ENCODE measurements around the gene TRIM3. TPM values are rescaled to one million over a fixed set of nuclear protein-coding genes. Genes with fewer than 3 reads are reported as not detected.

Gene TRIM3
- total RNA-seq, 4 donors from 2014 or later, result 4.0 to 13.5 (median 7.0) TPM

DNA sequence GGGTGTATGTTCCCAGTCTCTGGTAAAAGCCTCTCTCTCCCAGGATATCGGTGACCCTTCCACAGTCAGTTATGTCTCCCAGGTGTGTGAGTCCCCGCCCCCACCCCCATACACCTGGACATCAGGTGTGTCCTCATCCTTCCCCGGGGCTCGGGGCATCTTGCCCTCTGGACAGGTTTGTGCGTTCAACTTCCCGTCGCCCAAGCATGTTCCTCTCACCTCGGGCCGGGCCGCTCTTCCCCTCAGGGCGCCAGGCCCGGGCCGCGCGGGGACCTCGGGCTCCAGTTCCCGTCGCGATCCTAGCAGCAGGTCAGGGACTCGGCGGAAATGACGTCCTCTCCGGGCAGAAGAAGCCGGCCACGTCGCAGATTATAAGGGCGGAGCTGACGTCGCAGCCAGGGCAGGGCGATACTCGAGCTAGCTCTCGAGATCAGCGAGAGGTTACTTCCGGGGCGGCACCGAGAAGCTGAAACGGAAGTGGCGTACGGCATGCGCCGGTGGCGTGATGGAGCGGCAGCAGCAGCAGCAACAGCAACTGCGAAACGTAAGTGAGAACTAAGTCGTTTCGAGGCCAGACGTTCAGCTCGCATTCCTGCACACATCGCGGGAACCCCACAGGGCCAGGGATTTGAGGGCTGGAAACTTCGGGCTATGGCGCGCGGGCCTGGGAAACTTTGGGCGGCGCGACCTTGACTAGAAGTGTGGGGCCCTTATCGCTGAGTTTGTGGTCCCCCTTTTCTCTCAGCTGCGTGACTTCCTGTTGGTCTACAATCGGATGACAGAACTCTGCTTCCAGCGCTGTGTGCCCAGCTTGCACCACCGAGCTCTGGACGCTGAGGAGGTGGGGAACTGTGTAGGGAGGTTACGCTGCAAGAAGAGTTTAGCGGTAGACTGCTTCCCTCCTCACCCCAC is 7.5 kb upstream of the TRIM3 start, which contains the start of the genes ARFIP2 and TIMM10B:
Gene ARFIP2 (minus strand): TSS at position 320 of the 912 bp plus-strand sequence. CDS start 910 bp downstream, outside the sequence.
Gene TIMM10B (plus strand): TSS at position 490 of the 912 bp plus-strand sequence. CDS start 16 bp downstream, at position 506.
- Histone ChIP-seq H3K4me3 (peak within 1 kb of the TSS; percentile 62 to 91 (median 76)), H3K27ac (peak within 1 kb of the TSS; percentile 93 to 97 (median 94)), H3K36me3 (peaks cover 10 to 72% (median 15%) of the 10 kb centered on the region in 3 donors), H3K4me1 (peaks cover 20 to 43% (median 21%) of the 10 kb centered on the region in 3 donors), H3K27me3 (no peaks in the 10 kb centered on the region), H3K9me3 (no peaks in the 10 kb centered on the region)
- DNase-seq, result peak; percentile 92
- TF ChIP-seq POLR2A (IDR thresholded peaks at IDR 0.05), result peak in 2 of 4 donors; percentile 94 to 96
- TF ChIP-seq, protein P1, sequence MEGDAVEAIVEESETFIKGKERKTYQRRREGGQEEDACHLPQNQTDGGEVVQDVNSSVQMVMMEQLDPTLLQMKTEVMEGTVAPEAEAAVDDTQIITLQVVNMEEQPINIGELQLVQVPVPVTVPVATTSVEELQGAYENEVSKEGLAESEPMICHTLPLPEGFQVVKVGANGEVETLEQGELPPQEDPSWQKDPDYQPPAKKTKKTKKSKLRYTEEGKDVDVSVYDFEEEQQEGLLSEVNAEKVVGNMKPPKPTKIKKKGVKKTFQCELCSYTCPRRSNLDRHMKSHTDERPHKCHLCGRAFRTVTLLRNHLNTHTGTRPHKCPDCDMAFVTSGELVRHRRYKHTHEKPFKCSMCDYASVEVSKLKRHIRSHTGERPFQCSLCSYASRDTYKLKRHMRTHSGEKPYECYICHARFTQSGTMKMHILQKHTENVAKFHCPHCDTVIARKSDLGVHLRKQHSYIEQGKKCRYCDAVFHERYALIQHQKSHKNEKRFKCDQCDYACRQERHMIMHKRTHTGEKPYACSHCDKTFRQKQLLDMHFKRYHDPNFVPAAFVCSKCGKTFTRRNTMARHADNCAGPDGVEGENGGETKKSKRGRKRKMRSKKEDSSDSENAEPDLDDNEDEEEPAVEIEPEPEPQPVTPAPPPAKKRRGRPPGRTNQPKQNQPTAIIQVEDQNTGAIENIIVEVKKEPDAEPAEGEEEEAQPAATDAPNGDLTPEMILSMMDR (IDR thresholded peaks at IDR 0.05), result peak in 1 of 6 experiments; percentile 4
- 0% methylated on average over 2 to 23 of the region's 66 CpGs for WGBS, 2 donors
- intact Hi-C loops (cut with DNase I), result loop anchor here (10.0 kb wide), 1 partner anchor 134 kb away; the partner anchor contains the start of genes TAF10 and TPP1

DNA sequence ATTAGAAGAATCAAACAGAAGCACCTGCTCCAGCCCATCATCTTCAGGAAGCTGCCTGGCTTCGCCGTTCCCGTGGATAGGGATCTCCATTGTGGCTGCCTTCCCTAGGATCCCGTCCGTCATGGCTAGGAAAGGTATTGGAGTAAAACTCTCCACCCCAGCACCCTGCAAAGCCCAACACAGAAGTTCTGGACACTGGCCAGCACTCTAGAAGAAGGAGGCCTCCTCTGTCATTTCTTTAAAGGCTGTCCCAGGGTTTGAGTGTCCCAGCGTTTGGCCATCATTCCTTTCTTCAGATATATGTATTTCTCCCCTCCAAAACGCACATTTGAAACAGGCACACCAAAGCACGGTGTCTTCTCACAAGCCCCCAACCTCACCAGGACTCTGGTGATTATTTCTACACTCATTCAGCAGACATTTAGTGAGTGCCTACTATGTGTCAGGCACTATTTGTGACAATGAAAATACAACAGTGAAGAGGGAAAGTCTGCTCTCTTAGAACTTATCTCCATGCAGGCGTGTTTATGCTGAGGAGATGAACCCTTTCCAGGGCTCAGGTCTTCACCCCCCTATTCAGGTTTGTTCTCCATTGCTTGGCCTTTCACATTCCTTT is 6.7 kb upstream of the TRIM3 start:
- H3K27me3 ChIP-seq, result no peaks in the 10 kb centered on the region
- TF ChIP-seq, protein P1 (IDR thresholded peaks at IDR 0.05), result no peak
- TF ChIP-seq POLR2A (IDR thresholded peaks at IDR 0.05), result no peak
- no peaks in the 10 kb centered on the region for H3K9me3 ChIP-seq
- H3K27ac ChIP-seq, result peak overlapping the region; percentile 93 to 97 (median 94)
- peaks cover 20 to 43% (median 21%) of the 10 kb centered on the region in 3 donors for H3K4me1 ChIP-seq
- H3K36me3 ChIP-seq, result peaks cover 10 to 63% (median 14%) of the 10 kb centered on the region in 3 donors
- H3K4me3 ChIP-seq, result peak overlapping the region; percentile 62 to 91 (median 76)
- intact Hi-C loops (cut with DNase I), result loop anchor here (10.0 kb wide), 1 partner anchor 134 kb away; the partner anchor contains the start of genes TAF10 and TPP1
- DNase-seq, result no peak
- 46 to 49% methylated on average over 8 to 9 of the region's 9 CpGs for WGBS, 2 donors

DNA sequence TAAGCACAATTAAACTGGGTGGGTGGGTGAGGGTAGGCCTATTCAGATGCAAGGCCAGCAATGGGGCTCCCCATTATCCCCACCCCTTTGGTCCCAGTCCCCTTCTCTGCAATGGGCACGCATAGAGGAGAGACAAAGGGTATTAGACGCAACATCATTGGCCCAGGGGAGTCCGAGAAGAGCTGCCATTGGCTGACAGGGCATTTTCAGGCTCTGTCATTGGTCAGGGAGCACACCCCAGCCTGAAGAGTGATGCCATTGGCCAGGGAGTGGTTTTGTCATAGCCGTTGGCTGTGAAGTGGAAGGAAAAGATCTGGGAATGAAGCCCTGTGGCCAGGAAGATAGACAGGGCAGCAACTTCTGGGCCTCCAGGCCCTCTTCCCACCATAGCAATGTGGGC is 2.8 kb upstream of the TRIM3 start:
- intact Hi-C loops (cut with DNase I), result no loop called here
- TF ChIP-seq, protein P1 (IDR thresholded peaks at IDR 0.05), result no peak
- TF ChIP-seq POLR2A (IDR thresholded peaks at IDR 0.05), result no peak
- Histone ChIP-seq H3K9me3 (no peaks in the 10 kb centered on the region), H3K4me1 (peaks cover 23 to 51% (median 25%) of the 10 kb centered on the region in 3 donors), H3K36me3 (peaks cover 10 to 31% (median 14%) of the 10 kb centered on the region in 3 donors), H3K27ac (no peak overlapping the region), H3K27me3 (no peaks in the 10 kb centered on the region), H3K4me3 (no peak overlapping the region)
- DNase-seq, result no peak
- WGBS, 2 donors, result 93% methylated on average over 3 of the region's 4 CpGs; no CpG with 5 or more reads in 1 of the 2 donors

GRCh38 chr11:6475936-6476335 is 2.2 kb upstream of the TRIM3 start:
- DNase-seq, result no peak
- Histone ChIP-seq H3K27ac (no peak overlapping the region), H3K4me3 (no peak overlapping the region), H3K9me3 (no peaks in the 10 kb centered on the region), H3K4me1 (peaks cover 23 to 53% (median 25%) of the 10 kb centered on the region in 3 donors), H3K27me3 (no peaks in the 10 kb centered on the region), H3K36me3 (peaks cover 10 to 31% (median 14%) of the 10 kb centered on the region in 3 donors)
- 60 to 72% methylated on average over 5 of the region's 5 CpGs for WGBS, 2 donors
- TF ChIP-seq POLR2A (IDR thresholded peaks at IDR 0.05), result no peak
- TF ChIP-seq, protein P1 (IDR thresholded peaks at IDR 0.05), result no peak
- intact Hi-C loops (cut with DNase I), result no loop called here
